HEK293 (cell line): ENCODE results near the gene CTIF.

Experiments
- CTCF ChIA-PET: fragments of 350-600 bp; formaldehyde crosslinking; extraction: SDS; loops from one replicate; lab custom pipeline; 2021; ENCODE audit warnings: antibody characterized with exemption; lab: Yijun Ruan, JAX
- POLR2A ChIA-PET: fragments of 300-600 bp; formaldehyde crosslinking; extraction: SDS; loops from one replicate; lab custom pipeline; 2020; ENCODE audit warnings: antibody characterized with exemption, inconsistent platforms; lab: Yijun Ruan, JAX
- H3K27ac ChIP-seq: fragments of 200-500 bp; sonication (Bioruptor generic); 2 replicates; pipeline ENCODE4 v1.5.1; 2014; ENCODE audit warnings: low read depth, low read length, control low read depth, inconsistent platforms; ENCODE audit errors: extremely low read depth
- H3K36me3 ChIP-seq, 2 experiments: fragments of 200-500 bp in 1 of 2; sonication (Bioruptor generic) in 1 of 2; 1 replicate in 1 of 2; 2 replicates in 1 of 2; pipeline ENCODE4 v1.5.1; 2014 to 2017; ENCODE audit warnings: inconsistent platforms in 2 of 2, low read length in 2 of 2; ENCODE audit not compliant: control insufficient read depth in 2 of 2, insufficient read depth in 1 of 2
- H3K4me1 ChIP-seq: fragments of 200-500 bp; sonication (Bioruptor generic); 2 replicates; pipeline ENCODE4 v1.5.1; 2014; ENCODE audit warnings: mild to moderate bottlenecking, low read length, inconsistent platforms; ENCODE audit not compliant: control insufficient read depth, insufficient read depth
- H3K4me3 ChIP-seq: 2 replicates; pipeline ENCODE4 v1.5.1; 2011; ENCODE audit warnings: low read depth, mild to moderate bottlenecking, control low read depth, low read length, moderate library complexity
- H3K9me3 ChIP-seq: fragments of 200-500 bp; sonication (Bioruptor generic); 2 replicates; pipeline ENCODE4 v1.5.1; 2014; ENCODE audit warnings: low read depth, low read length, inconsistent platforms; ENCODE audit not compliant: control insufficient read depth, insufficient read depth
- KLF1 ChIP-seq: fragments of 450-650 bp; formaldehyde crosslinking; IDR thresholded peaks from 2 replicates; pipeline ENCODE4 v1.5.1; 2016; ENCODE audit warnings: missing biosample characterization, missing genetic modification characterization
- KLF17 ChIP-seq: fragments of 450-650 bp; formaldehyde crosslinking; IDR thresholded peaks from 2 replicates; pipeline ENCODE4 v1.5.1; 2016; ENCODE audit warnings: missing biosample characterization, missing genetic modification characterization
- SP7 ChIP-seq: fragments of 450-650 bp; formaldehyde crosslinking; IDR thresholded peaks from 2 replicates; pipeline ENCODE4 v1.5.1; 2016; ENCODE audit warnings: missing biosample characterization, missing genetic modification characterization
- ZNF148 ChIP-seq: fragments of 450-650 bp; formaldehyde crosslinking; IDR thresholded peaks from 2 replicates; pipeline ENCODE4 v1.5.0; 2017; ENCODE audit warnings: missing biosample characterization, missing genetic modification characterization, borderline replicate concordance
- ZNF18 ChIP-seq: fragments of 450-650 bp; formaldehyde crosslinking; IDR thresholded peaks from 2 replicates; pipeline ENCODE4 v1.5.1; 2016; ENCODE audit warnings: missing biosample characterization, missing genetic modification characterization
- ZNF341 ChIP-seq: fragments of 450-650 bp; formaldehyde crosslinking; IDR thresholded peaks from 2 replicates; pipeline ENCODE4; 2016; ENCODE audit warnings: low read depth, missing biosample characterization, missing genetic modification characterization
- ZNF48 ChIP-seq: fragments of 450-650 bp; formaldehyde crosslinking; IDR thresholded peaks from 2 replicates; pipeline ENCODE4 v1.5.1; 2016; ENCODE audit warnings: missing biosample characterization, missing genetic modification characterization
- ZNF501 ChIP-seq: fragments of 450-650 bp; formaldehyde crosslinking; IDR thresholded peaks from 2 replicates; pipeline ENCODE4 v1.5.1; 2016; ENCODE audit warnings: missing biosample characterization, missing genetic modification characterization
- ZNF571 ChIP-seq: fragments of 450-650 bp; formaldehyde crosslinking; IDR thresholded peaks from 2 replicates; pipeline ENCODE4 v1.5.0; 2017; ENCODE audit warnings: missing biosample characterization, missing genetic modification characterization
- ZNF580 ChIP-seq: fragments of 450-650 bp; formaldehyde crosslinking; IDR thresholded peaks from 2 replicates; pipeline ENCODE4 v1.5.1; 2016; ENCODE audit warnings: missing biosample characterization, missing genetic modification characterization
- ZNF704 ChIP-seq: fragments of 450-650 bp; formaldehyde crosslinking; IDR thresholded peaks from 2 replicates; pipeline ENCODE4 v1.5.1; 2016; ENCODE audit warnings: missing biosample characterization, missing genetic modification characterization
- ZNF785 ChIP-seq: fragments of 450-650 bp; formaldehyde crosslinking; IDR thresholded peaks from 2 replicates; pipeline ENCODE4 v1.5.1; 2016; ENCODE audit warnings: missing biosample characterization, missing genetic modification characterization
- ZNF792 ChIP-seq: fragments of 450-650 bp; formaldehyde crosslinking; IDR thresholded peaks from 2 replicates; pipeline ENCODE4 v1.5.1; 2016; ENCODE audit warnings: missing biosample characterization, missing genetic modification characterization
- ZSCAN23 ChIP-seq: fragments of 450-650 bp; formaldehyde crosslinking; IDR thresholded peaks from 2 replicates; pipeline ENCODE4 v1.5.1; 2016; ENCODE audit warnings: missing biosample characterization, missing genetic modification characterization

CTIF gene

GRCh38 chr18:48740068-48740440 is 201.2 kb downstream of the CTIF start (continued):
- TF ChIP-seq ZNF341 (no peak), ZNF580 (tag by site-specific recombination) (no peak), ZNF18 (tag by site-specific recombination) (no peak), ZSCAN23 (tag by site-specific recombination) (no peak), ZNF785 (no peak), ZNF704 (tag by site-specific recombination) (no peak), KLF17 (tag by site-specific recombination) (no peak)
- TF ChIP-seq, all 188 proteins: peak for 0

- Histone ChIP-seq H3K27ac (no peak overlapping the region), H3K9me3 (no peaks in the 10 kb centered on the region), H3K4me1 (no peaks in the 10 kb centered on the region), H3K4me3 (no peak overlapping the region), H3K36me3 (no peaks in the 10 kb centered on the region)
- ChIA-PET CTCF (interaction anchor here (0.6 to 0.9 kb wide), 2 partner anchors 64 to 674 kb away, joined by 3 read pairs; no protein-coding TSS in a partner anchor), POLR2A (interaction anchor here (0.6 to 0.7 kb wide), 2 partner anchors 15 to 25 kb away, joined by 3 to 5 read pairs; no protein-coding TSS in a partner anchor)
- no peak for TF ChIP-seq ZNF792 (tag by site-specific recombination)
- TF ChIP-seq ZNF148 = no peak
- no peak for TF ChIP-seq ZNF48 (tag by site-specific recombination)
- TF ChIP-seq KLF1 (tag by site-specific recombination) = no peak
- TF ChIP-seq SP7 (tag by site-specific recombination) = no peak
- no peak for TF ChIP-seq ZNF18 (tag by site-specific recombination)
- no peak for TF ChIP-seq ZNF571
- TF ChIP-seq, all 188 proteins: peak for 0
Measured at GRCh38 chr18:48740851-48741485, 202.1 kb downstream of the CTIF start.

GRCh38 chr18:48741866-48742265 is 203.0 kb downstream of the CTIF start:
- no peak overlapping the region for H3K27ac ChIP-seq
- ChIA-PET POLR2A (interaction anchor here (0.7 kb wide), 1 partner anchor 26 kb away, joined by 5 read pairs; no protein-coding TSS in a partner anchor), CTCF (interaction anchor here (0.9 to 1.0 kb wide), 2 partner anchors 35 to 64 kb away, joined by 3 read pairs; no protein-coding TSS in a partner anchor)
- no peak for TF ChIP-seq ZNF501 (tag by site-specific recombination)
- no peak for TF ChIP-seq ZNF792 (tag by site-specific recombination)
- TF ChIP-seq ZNF580 (tag by site-specific recombination) = no peak
- TF ChIP-seq, all 188 proteins: peak for 0
- no peaks in the 10 kb centered on the region for H3K9me3 ChIP-seq
- H3K36me3 ChIP-seq = no peaks in the 10 kb centered on the region
- H3K4me1 ChIP-seq = no peaks in the 10 kb centered on the region
- H3K4me3 ChIP-seq = no peak overlapping the region
